GM19438 (cell line): ENCODE data around the gene PTGER2.
A peak's percentile ranks its signal among the peaks of the same experiment; 100 is the strongest.

Experiments
- ATAC-seq: cut with Tn5 transposase; IDR thresholded peaks from one replicate; pipeline ENCODE4 v1.9.1; 2021; ENCODE audit warnings: low read depth; ENCODE audit not compliant: unreplicated experiment

The PTGER2 gene, protein sequence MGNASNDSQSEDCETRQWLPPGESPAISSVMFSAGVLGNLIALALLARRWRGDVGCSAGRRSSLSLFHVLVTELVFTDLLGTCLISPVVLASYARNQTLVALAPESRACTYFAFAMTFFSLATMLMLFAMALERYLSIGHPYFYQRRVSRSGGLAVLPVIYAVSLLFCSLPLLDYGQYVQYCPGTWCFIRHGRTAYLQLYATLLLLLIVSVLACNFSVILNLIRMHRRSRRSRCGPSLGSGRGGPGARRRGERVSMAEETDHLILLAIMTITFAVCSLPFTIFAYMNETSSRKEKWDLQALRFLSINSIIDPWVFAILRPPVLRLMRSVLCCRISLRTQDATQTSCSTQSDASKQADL

DNA sequence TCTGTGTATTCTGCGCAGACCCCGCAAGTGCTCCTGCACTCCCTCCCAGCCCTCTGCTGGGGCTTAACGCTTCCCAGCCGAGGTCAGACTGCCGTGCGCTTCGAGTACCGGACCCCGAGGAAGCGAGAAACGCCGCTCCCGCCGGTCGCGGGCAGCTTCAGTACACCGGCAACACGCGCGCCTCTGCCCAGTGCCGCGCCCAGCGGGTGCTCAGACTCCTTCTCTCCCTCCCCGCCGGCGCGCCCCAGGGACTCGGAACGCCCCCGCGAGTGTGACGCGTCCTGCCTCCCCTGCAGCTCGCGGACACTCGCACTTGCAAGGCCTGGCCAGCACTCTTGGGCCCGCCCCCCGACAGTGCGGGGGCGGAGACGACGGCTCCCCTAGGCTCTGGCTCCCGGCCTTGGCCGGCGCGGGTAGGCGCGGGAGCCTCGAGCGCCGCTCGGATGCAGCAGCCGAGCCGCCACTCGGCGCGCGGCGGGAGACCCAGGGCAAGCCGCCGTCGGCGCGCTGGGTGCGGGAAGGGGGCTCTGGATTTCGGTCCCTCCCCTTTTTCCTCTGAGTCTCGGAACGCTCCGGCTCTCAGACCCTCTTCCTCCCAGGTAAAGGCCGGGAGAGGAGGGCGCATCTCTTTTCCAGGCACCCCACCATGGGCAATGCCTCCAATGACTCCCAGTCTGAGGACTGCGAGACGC lies at the start of gene PTGER2:
PTGER2 (plus strand) TSS at position 410 of the 692 bp plus-strand sequence; CDS start at position 647, 237 bp downstream.
- ATAC-seq = peak; percentile 53

DNA sequence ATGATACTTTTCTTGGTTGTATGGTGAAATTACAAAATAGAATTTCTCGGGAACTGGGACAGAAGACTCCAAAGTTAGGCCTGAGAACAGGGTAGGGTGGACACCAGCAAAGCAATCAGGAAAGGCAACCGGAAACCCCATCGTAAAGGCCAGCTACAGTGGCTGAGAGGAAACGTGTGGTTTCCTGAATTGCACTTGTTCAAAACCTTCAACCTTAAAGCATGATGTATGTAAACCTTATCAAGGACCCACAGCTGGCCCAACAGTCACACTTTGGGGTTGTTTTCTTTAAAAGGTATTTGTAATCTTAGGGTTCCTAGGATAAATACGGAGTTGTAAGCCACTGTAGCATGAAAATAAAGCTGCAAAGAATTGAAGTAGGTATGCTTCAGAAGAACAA lies 48.9 kb upstream of the PTGER2 start:
- peak; percentile 59 for ATAC-seq

DNA sequence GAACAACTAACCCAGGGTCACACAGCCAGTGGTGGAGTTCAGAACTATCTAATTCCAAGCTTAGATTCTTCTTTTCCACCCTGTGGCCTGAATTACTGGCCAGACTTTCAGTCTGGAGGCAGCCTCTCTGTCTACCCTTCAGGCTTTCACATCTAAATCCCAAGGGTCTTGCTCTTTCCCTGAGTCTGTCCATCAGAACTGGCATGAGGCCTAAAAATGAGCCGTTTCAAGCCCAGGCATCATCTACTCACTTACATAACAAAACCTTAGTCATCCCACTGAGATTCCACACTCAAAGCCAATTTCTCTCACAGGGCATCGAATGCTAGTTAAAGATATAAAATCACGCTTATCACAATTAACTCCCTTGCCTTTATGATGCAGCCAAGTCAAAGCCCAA lies 47.9 kb upstream of the PTGER2 start:
- no peak for ATAC-seq

DNA sequence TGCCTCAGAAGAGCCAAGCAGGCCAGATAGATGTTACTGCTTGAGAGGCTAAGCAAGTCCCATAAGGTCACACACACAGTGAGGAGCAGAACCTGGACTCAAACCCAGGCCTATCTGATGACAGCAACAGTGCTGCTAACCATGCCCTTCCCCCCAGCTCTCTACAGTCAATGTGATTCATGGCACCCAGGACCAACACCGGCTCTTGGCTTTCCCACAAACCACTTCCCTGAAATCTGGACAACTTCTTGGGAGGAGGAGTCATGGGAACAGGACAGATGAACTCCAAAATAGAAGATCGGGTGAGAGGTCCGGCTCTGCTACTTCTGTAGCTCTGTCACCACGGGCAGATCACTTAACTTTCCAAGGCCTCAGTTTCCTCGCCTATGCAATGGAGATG lies 47.3 kb upstream of the PTGER2 start:
- ATAC-seq = no peak

DNA sequence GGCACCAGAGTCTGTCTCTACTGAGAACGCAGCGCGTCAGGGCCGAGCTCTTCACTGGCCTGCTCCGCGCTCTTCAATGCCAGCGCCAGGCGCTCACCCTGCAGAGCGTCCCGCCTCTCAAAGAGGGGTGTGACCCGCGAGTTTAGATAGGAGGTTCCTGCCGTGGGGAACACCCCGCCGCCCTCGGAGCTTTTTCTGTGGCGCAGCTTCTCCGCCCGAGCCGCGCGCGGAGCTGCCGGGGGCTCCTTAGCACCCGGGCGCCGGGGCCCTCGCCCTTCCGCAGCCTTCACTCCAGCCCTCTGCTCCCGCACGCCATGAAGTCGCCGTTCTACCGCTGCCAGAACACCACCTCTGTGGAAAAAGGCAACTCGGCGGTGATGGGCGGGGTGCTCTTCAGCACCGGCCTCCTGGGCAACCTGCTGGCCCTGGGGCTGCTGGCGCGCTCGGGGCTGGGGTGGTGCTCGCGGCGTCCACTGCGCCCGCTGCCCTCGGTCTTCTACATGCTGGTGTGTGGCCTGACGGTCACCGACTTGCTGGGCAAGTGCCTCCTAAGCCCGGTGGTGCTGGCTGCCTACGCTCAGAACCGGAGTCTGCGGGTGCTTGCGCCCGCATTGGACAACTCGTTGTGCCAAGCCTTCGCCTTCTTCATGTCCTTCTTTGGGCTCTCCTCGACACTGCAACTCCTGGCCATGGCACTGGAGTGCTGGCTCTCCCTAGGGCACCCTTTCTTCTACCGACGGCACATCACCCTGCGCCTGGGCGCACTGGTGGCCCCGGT lies 46.4 kb upstream of the PTGER2 start, which contains the start of gene PTGDR:
PTGDR (plus strand) TSS at position 198 of the 778 bp plus-strand sequence; CDS start at position 315, 117 bp downstream.
- no peak for ATAC-seq

DNA sequence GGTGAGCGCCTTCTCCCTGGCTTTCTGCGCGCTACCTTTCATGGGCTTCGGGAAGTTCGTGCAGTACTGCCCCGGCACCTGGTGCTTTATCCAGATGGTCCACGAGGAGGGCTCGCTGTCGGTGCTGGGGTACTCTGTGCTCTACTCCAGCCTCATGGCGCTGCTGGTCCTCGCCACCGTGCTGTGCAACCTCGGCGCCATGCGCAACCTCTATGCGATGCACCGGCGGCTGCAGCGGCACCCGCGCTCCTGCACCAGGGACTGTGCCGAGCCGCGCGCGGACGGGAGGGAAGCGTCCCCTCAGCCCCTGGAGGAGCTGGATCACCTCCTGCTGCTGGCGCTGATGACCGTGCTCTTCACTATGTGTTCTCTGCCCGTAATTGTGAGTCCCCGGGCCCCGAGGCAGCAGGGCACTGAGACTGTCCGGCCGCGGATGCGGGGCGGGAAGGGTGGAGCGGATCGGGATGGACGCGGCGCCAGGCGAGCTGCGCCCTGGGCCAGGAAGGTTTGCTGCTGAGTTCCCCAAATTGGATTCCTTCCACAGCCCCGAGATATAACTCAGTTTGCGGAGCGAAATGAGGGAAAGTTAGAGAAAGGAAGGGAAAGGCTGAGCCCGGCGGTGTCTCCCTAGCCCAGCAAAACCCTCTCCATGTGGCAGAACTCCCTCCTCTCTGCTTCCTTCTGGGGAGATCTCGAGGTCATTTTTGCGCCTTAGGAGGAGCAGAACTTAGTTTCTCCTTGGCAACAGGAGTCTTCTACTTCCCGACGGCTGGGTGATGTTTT lies 45.6 kb upstream of the PTGER2 start:
- no peak for ATAC-seq

DNA sequence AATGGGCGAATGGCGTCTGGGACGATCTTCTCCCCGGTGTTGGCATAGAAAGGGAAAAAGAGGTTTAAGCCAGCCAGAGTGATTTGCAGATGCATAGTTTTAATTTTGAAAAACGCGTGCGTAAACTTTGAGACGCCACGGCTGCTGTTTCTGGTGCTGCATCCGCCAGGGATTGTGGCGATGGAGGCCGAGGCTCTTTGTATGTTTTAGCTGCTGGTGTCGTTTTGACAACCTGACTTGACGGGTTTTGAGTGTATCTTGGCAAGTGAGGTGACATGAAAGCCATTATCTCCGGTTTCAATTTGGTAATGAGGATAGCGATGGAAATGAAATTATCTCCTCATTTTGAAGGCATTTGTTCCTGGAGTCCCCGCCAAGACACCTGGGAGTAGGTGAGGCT lies 45.0 kb upstream of the PTGER2 start:
- ATAC-seq = no peak

DNA sequence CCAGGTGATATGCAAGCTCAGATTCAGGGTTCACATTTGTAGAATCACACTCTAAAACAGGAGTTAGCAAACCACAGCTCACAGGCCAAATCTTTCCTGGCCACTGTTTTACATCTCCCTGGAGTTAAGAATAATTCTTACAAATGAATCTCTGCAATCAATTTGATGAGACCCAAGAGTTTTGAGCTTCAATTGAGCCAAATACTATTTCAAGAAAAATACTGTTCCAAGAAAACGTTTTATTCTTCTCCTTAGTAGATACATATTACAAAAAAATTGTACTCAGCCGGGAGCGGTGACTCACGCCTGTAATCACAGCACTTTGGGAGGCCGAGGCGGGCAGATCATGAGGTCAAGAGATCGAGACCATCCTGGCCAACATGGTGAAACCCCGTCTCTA lies 44.1 kb upstream of the PTGER2 start:
- no peak for ATAC-seq

DNA sequence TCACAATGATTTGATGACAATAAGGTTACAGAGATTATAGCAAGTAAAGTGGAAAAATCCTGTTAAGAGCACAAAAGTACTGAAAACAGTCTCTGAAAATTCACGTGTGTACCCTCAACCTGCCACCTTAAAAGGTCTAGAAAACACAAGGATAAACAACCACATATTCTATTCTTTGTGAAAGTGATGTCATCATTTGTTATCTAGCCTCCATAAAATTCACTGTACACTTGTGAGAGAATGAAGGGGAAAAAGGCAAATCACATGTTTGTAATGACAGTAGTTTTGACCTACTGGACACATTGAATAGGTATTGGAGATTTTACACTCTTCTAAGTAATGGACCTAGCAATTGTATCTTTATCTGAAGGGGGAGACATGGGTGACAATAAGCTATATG lies 42.6 kb upstream of the PTGER2 start:
- ATAC-seq = no peak

DNA sequence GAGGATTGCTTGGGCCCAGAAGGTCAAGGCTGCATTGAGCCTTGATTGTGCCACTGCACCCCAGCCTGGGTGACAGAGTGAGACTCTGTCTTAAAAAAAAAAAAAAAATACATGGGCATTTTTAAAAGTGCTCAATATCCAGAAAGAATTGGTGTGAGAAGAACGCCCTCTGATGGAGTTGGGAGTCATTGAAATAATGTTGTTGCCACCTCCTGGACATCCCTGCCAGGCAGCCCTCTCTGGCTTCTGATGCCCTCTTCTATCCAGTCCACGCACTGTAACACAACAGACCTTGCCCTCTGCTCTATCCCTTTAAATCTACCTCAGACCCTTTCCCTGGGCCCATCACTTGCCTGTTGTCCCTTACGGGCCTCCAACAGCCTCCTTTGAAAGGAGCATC lies 41.7 kb upstream of the PTGER2 start:
- no peak for ATAC-seq

DNA sequence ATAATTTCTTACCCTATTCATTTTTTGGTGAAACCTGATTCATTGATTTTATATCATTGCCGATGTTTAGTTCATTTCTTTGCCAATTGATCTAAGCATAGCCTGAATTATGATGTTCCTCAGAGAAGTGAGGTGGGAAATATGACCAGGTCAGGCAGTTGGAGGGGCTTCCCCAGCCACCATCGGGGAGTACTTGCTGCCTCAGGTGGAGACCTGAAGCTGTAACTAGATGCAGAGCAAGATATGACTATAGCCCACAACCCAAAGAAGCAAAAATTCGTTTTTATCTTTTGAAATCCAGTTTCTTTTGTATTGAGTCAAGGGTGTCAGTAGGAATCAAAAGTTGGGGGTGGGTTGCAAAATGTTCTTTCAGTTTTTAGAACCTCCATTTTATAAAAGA lies 38.7 kb upstream of the PTGER2 start:
- no peak for ATAC-seq

DNA sequence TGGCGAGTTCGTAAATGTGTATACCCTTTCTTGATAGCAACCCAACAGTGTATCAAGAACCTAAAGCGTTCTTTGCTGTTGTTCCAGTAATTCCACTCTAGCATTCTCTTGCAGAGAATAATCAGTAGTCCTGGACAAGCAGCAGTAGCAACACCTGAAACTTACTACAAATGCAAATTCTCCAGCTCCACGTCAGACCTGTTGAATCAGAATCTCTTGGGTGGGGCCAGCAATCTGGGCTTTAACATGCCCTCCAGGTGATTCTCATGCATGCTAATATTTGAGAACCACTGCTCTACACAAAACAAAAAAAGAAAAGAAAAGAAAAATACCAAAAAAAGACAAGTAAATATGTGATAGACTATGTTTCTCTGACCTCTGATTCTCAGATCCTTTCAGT lies 36.6 kb upstream of the PTGER2 start:
- ATAC-seq = no peak

DNA sequence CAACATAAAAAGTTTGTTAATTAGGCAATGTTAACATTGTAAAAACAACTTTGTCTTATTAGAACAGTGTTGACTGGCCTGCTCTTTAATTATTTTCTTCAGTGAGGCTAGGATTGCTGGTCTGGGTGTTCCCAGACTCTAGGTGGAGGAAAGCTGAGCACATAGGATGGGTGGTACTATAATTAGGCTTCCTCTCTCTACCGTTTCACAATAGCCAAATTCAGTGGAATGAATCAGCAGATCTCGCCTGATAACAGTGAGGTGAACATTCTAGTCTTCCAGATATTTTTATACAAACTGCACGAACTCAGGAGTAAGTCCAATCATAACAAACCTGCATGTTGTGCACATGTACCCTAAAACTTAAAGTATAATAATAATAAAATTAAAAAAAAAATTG lies 34.7 kb upstream of the PTGER2 start:
- no peak for ATAC-seq

DNA sequence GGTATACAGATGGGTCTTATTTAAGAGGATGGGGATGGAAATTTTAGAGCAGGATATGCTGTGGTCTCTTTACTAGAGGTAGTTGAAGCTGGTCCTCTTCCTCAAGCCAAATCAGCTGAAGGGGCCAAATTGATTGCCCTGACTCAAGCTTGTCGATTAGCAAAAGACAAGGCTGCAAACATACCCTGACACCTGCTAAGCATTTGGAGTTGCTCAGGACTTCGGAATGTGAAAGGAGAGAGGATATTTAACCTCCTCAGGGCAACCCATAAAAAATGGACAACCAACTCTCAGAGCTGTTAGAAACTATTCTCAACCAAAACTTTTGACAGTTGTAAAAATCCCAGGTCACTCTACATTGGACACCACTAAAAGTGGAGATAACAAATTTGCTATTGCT lies 31.0 kb upstream of the PTGER2 start:
- no peak for ATAC-seq

DNA sequence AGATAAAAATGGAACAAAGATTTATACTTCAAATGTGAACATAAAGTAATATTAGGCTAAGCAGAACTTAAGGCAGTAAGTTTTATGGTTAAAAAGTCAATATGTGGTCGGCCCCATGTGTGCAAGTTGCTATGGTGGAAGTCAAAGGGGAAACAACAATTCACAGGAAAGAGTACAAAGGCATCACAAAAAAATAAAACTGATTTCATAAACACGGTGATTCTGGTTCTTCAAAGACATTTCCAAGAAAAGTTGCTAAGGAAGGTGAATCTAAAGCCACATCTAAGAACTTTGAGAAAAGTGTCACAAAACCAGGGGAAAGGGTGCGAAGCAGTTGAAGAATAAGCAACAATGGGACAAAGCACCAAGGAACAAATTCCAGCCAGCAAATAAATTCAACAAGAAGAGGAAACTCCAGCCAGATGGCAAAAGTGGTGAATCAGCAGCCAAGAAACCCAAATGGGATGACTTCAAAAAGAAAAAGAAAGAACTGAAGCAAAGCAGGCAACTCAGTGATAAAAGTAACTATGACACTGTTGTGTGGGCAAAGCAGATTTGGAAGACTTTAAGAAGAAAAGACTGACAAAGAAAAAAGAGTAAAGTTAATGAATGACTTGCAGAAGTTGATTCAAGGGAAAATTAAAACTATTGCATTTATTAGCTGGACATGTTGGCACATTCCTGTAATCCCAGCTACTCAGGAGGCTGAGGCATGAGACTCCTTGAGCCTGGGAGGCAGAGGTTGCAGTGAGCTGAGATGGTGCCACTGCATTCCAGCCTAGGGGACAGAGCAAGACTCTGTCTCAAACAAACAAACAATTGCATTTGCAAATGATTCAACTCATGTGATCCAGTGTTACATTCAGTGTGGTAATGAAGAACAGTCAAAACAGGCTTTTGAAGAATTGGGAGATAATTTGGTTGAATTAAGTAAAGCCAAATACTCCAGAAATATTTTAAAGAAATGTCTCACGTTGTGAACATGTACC lies 27.2 kb upstream of the PTGER2 start:
- no peak for ATAC-seq

DNA sequence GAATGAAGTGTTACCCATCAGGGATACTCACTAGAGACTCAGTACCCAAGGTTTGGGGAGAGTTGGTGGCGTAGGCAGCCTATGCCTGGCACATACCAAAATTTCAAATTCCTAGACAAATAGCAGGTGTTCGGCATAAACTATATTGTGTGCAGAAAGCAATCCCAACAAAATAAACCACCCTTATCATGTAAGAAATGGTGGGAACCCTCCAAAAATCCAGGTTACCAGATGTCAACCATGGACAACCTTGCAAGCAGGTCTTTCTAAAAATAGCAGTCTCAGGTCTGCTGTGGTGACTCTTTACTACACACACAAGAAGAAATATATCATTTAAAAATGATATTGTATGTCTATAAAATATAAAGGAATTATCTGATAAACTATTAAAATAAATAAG lies 17.7 kb upstream of the PTGER2 start:
- ATAC-seq = no peak

DNA sequence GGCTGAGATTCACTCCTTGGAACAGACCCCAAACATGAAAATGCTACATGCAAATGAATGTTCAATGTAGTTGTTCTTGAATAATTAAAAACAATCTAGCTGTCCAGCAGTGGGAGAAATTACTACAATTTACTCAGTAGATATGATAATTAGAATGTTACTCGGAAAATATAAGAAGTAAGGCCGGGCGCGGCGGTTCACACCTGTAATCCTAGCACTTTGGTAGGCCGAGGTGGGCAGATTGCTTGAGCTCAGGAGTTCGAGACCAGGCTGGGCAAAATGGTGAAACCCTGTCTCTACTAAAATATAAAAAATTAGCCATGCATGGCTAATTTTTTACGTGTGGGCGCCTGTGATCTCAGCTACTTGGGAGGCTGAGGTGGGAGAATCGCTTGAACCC lies 15.3 kb upstream of the PTGER2 start:
- ATAC-seq = no peak

DNA sequence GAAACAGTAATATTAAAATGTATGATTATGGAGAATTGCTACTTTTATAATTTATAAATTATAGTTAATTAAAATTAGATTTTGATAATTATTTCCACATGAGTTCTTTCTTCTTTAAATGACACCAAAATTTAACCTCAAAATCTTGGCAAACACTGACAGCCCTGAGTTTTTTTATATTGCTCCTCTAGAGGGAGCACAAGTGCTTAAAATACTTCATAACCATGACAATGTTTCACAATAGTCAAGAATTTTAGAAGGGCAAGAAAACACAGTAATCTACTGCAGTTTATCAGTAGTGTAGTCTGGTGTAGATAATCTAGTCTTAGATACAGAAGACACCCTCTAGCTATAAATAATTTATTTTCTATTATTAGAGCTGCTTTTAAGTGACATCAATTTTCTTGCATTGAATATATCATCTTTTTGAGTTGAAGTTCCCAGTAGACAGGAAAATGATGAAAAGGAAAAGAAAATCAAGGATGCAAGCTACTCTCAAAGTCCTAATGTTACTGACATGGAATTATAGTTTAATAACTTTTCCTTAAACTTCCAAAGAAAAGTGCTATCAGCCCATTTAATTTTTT lies 14.3 kb upstream of the PTGER2 start:
- ATAC-seq = no peak

DNA sequence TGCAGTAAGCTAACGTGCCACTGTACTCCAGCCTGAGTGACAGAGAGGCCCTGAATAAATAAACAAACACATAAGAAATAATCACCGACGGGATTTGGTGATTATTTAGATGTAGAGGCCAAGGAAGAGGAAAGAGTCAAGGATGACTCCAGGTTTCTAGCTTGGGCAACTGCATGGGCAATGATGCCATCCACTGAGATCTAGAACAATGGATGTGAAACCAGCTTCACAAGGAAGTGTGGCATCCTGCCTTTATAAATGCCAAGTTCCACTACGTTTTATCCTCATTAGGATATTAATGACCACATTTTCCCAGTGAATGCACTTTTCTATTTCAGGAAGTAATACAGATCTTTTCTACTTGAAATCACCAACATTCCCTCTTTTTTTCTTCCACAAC lies 10.9 kb upstream of the PTGER2 start:
- no peak for ATAC-seq
